ENCODE results near the gene MSN.
"Not testable (repeated sequence)": the region's sequence is repeated elsewhere in the genome, so short reads cannot be mapped to it uniquely, and the experiment has no call there.

Gene MSN

DNA sequence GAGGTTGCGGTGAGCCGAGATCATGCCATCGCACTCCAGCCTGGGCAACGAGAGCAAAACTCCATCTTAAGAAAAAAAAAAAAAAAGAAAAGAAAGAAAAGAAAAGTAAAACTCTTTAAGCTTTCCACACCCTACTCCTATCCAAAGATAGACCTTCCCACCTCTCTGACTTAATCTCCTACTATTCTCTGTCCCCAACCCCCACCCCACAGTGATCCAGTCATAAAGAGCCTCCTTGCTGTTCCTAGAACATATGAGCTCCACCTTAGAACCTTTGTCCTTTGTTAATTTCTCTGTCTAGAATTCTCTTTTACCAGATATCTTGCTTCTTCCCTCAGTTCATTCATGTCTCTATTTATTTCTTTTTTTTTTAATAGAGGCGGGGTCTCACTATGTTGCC lies 30.1 kb upstream of the MSN start:
- no peak overlapping the region for H3K4me3 ChIP-seq (replicated peaks; ENCODE audit: low read depth, low read length)
- TF ChIP-seq, protein P1, sequence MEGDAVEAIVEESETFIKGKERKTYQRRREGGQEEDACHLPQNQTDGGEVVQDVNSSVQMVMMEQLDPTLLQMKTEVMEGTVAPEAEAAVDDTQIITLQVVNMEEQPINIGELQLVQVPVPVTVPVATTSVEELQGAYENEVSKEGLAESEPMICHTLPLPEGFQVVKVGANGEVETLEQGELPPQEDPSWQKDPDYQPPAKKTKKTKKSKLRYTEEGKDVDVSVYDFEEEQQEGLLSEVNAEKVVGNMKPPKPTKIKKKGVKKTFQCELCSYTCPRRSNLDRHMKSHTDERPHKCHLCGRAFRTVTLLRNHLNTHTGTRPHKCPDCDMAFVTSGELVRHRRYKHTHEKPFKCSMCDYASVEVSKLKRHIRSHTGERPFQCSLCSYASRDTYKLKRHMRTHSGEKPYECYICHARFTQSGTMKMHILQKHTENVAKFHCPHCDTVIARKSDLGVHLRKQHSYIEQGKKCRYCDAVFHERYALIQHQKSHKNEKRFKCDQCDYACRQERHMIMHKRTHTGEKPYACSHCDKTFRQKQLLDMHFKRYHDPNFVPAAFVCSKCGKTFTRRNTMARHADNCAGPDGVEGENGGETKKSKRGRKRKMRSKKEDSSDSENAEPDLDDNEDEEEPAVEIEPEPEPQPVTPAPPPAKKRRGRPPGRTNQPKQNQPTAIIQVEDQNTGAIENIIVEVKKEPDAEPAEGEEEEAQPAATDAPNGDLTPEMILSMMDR (IDR thresholded peaks at IDR 0.05; ENCODE audit: low read depth, low read length, missing control alignments) = no peak
- no peak for DNase-seq (ENCODE audit: extremely low read depth, low read depth)

DNA sequence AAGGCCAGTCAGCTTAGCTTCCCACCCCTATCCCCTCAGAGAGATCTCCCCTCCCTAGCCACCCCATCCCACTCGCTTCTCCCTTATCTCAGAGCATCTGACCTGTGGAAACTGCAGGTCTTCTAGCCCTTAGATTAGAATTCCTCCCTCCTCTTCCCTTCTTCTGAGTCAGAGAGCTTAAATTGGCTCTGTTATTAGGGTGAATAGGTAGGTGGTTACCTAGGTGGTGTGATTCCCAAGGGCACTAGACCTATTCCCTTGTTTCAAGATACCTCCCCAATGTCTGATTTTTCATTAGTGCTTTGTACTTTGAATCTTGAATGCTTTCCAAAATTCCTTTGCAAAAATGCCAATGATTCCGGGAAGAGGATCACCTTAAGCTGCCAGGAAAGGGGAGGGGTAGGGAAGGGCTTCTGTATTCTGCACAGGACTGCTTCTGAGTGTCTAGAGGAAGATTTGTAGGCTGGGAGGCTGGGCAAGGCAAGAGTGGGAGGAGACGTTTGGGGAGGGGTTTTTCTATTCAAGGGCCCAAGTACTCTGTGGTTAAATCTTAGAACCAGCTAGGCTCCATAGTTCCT lies 24.5 kb upstream of the MSN start:
- no peak for DNase-seq (ENCODE audit: extremely low read depth, low read depth)
- TF ChIP-seq, protein P1 (IDR thresholded peaks at IDR 0.05; ENCODE audit: low read depth, low read length, missing control alignments) = no peak
- no peak overlapping the region for H3K4me3 ChIP-seq (replicated peaks; ENCODE audit: low read depth, low read length)

DNA sequence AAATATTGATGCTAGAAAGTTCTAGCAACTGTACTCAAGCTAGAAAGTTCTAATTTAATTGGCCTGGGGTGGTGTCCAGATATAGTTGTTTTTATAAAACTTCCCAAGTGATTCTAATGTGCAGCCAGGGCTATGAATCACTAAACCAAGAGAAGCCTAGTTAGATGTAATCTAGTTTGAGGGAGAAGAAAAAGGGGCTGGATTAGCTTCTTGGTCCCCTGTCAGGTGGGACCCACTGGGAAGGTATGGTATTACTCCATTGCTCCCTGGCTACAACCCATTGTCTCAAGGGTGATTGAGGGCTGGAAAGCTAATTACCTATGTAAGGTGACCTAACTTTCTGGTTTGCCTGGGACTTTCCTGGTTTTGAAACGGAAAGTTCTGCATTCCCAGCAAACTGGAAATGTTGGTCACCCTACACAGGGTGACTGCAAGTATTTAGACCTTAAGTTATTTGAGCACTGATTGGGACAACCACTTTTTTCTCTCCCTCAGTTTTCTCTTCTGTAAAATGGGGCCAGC lies 23.9 kb upstream of the MSN start:
- H3K4me3 ChIP-seq (replicated peaks; ENCODE audit: low read depth, low read length) = no peak overlapping the region
- DNase-seq (ENCODE audit: extremely low read depth, low read depth) = no peak
- TF ChIP-seq, protein P1 (IDR thresholded peaks at IDR 0.05; ENCODE audit: low read depth, low read length, missing control alignments) = no peak

DNA sequence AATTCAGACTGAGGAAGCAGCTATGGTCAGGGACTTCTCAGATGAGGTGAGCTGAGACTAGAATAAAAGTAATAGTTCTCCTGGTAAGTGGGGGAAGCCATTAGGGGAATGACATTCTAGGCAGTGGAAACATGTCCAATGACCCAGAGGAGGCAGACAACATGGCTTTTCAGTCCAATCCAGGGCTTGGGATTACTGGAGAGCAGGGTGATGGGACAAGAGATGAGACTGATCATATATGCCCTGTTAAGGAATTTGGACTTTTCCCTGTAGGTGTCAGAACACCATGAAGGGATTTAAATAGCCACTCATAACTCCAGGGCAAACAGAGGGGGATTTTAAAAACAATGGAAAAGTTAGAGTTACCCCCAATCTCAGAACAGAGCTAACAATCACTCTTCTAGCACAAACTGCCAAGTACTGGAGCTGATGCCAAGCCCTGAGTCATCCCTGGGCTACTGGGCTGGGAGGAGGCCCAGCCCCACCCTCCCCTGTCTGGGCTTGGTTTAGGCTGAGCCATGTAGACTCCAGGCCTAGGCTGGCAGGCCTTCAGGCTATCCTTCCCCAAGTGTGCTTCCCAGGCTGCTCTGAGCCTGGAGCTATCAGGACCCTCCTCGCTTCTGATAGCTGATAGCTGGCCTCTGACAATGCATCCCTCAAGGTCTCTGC lies 22.7 kb upstream of the MSN start:
- peak; percentile 41 for DNase-seq (ENCODE audit: extremely low read depth, low read depth)
- TF ChIP-seq, protein P1 (IDR thresholded peaks at IDR 0.05; ENCODE audit: low read depth, low read length, missing control alignments) = no peak
- H3K4me3 ChIP-seq (replicated peaks; ENCODE audit: low read depth, low read length) = no peak overlapping the region

DNA sequence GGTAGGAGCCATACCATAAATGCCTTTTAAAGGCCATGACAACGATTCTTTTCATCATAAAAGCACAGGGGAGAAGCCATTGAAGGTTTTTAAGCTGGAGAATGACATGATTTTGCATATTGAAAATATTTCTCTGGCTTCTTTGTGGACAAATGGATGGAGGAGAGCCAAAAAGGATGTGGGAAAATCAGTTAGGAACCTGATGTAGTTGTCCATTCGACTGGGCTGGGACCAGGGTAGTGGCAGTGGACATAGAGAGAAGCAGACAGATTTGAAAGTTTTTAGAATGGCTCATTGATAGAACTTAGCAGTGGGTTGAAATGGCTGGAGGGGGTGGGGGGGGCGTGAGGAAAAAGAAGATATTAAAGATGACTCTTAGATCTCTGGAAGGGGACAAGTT lies 19.7 kb upstream of the MSN start:
- H3K4me3 ChIP-seq (replicated peaks; ENCODE audit: low read depth, low read length) = no peak overlapping the region
- DNase-seq (ENCODE audit: extremely low read depth, low read depth) = no peak
- TF ChIP-seq, protein P1 (IDR thresholded peaks at IDR 0.05; ENCODE audit: low read depth, low read length, missing control alignments) = no peak

DNA sequence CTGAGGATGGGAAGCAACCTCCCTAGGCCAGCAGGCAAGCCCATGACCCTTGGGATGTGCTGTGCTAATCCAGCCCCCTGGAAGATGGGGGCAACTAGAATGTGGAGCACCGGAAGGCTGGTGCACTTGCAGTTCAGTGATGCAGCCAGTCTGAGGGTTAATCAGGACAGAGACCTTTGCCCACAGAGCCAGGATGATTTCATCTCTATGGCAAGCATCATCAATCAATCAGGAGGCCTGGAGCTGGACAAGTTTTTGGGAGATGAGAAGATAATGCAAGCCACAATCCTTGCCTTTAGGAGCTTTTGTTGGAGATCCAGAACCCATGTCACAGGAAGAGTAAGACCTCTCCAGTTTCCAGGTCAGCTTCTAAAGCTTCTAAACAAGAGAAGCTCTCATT lies 15.4 kb upstream of the MSN start:
- no peak for DNase-seq (ENCODE audit: extremely low read depth, low read depth)
- TF ChIP-seq, protein P1 (IDR thresholded peaks at IDR 0.05; ENCODE audit: low read depth, low read length, missing control alignments) = no peak
- H3K4me3 ChIP-seq (replicated peaks; ENCODE audit: low read depth, low read length) = no peak overlapping the region

DNA sequence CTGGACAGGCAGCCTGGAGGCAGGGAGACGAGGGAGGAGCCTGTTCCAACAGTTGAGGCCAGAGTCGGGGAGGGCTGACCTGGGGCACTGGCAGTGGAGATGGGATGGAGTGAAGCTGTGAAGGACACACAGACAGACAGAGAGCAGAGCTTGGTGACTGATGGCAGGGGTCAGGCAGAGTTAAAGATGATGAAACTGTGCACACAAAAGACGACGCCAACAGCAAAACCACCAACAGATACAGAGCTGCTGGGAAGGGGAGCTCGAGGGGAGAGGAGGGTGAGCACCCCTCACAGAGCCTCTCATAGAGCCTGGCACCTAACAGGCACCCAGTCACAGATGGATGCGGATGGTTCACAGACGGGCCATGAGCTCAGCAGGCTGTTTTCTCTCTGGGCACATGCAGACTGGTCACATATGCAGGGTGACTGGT lies 10.4 kb upstream of the MSN start:
- not testable (repeated sequence) for DNase-seq (ENCODE audit: extremely low read depth, low read depth); H3K4me3 ChIP-seq (replicated peaks; ENCODE audit: low read depth, low read length)

Measured in HFF-Myc (cell line).